ENCODE measurements around the gene HBG1.

Gene HBG1

GRCh38 chr11:5229796-5230195, 19.9 kb downstream of the HBG1 start:
- DNase-seq (ENCODE audit: low read depth): no peak
- H3K4me3 ChIP-seq (ENCODE audit: low read depth, low read length): no peak overlapping the region
- TF ChIP-seq CTCF (IDR thresholded peaks at IDR 0.05; ENCODE audit: low read depth, low read length) (no peak), MYC (IDR thresholded peaks at IDR 0.05; ENCODE audit: low read depth, low read length) (no peak), POLR2A (IDR thresholded peaks at IDR 0.05; ENCODE audit: extremely low read depth, insufficient read length) (no peak), MAX (IDR thresholded peaks at IDR 0.05; ENCODE audit: low read depth, low read length) (no peak)

GRCh38 chr11:5229356-5229755, 20.3 kb downstream of the HBG1 start:
- TF ChIP-seq CTCF (IDR thresholded peaks at IDR 0.05; ENCODE audit: low read depth, low read length) (no peak), MAX (IDR thresholded peaks at IDR 0.05; ENCODE audit: low read depth, low read length) (no peak), MYC (IDR thresholded peaks at IDR 0.05; ENCODE audit: low read depth, low read length) (no peak), POLR2A (IDR thresholded peaks at IDR 0.05; ENCODE audit: extremely low read depth, insufficient read length) (no peak)
- no peak for DNase-seq (ENCODE audit: low read depth)
- H3K4me3 ChIP-seq (ENCODE audit: low read depth, low read length): no peak overlapping the region

GRCh38 chr11:5228124-5228523, 21.5 kb downstream of the HBG1 start:
- no peak for DNase-seq (ENCODE audit: low read depth)
- no peak overlapping the region for H3K4me3 ChIP-seq (ENCODE audit: low read depth, low read length)
- TF ChIP-seq POLR2A (IDR thresholded peaks at IDR 0.05; ENCODE audit: extremely low read depth, insufficient read length): no peak

- TF ChIP-seq POLR2A (IDR thresholded peaks at IDR 0.05; ENCODE audit: extremely low read depth, insufficient read length) (no peak), MAX (IDR thresholded peaks at IDR 0.05; ENCODE audit: low read depth, low read length) (no peak), MYC (IDR thresholded peaks at IDR 0.05; ENCODE audit: low read depth, low read length) (no peak), CTCF (IDR thresholded peaks at IDR 0.05; ENCODE audit: low read depth, low read length) (no peak)
- no peak for DNase-seq (ENCODE audit: low read depth)
- H3K4me3 ChIP-seq (ENCODE audit: low read depth, low read length): no peak overlapping the region
Measured at GRCh38 chr11:5227681-5228080, 22.0 kb downstream of the HBG1 start.

- DNase-seq (ENCODE audit: low read depth): no peak
- no peak within 1 kb of the TSS for H3K4me3 ChIP-seq (ENCODE audit: low read depth, low read length)
- TF ChIP-seq MYC (IDR thresholded peaks at IDR 0.05; ENCODE audit: low read depth, low read length) (no peak), CTCF (IDR thresholded peaks at IDR 0.05; ENCODE audit: low read depth, low read length) (no peak), POLR2A (IDR thresholded peaks at IDR 0.05; ENCODE audit: extremely low read depth, insufficient read length) (no peak), MAX (IDR thresholded peaks at IDR 0.05; ENCODE audit: low read depth, low read length) (no peak)
Measured at GRCh38 chr11:5226732-5227310, 22.8 kb downstream of the HBG1 start, which contains the start of gene HBB. HBB (minus strand) TSS chr11:5227071; CDS start chr11:5227021, 50 bp downstream.

- H3K4me3 ChIP-seq (ENCODE audit: low read depth, low read length): no peak overlapping the region
- DNase-seq (ENCODE audit: low read depth): no peak
- TF ChIP-seq CTCF (IDR thresholded peaks at IDR 0.05; ENCODE audit: low read depth, low read length): no peak
- no peak for TF ChIP-seq POLR2A (IDR thresholded peaks at IDR 0.05; ENCODE audit: extremely low read depth, insufficient read length)
- no peak for TF ChIP-seq MYC (IDR thresholded peaks at IDR 0.05; ENCODE audit: low read depth, low read length)
- no peak for TF ChIP-seq MAX (IDR thresholded peaks at IDR 0.05; ENCODE audit: low read depth, low read length)
Measured at GRCh38 chr11:5225480-5225871, 24.2 kb downstream of the HBG1 start.
